Measurements from ENCODE around the gene AHCTF1.
"Not testable (repeated sequence)": the region's sequence is repeated elsewhere in the genome, so short reads cannot be mapped to it uniquely, and the experiment has no call there.

- TF ChIP-seq CTCF (IDR thresholded peaks at IDR 0.05; ENCODE audit: insufficient read depth, low read depth, low read length); EZH2 (IDR thresholded peaks at IDR 0.05; ENCODE audit: insufficient read depth, low read length): not testable (repeated sequence)
Measured at GRCh38 chr1:246840761-246841160, 91.0 kb downstream of the AHCTF1 start.
